WERI-Rb-1 (cell line): ENCODE measurements around the gene FMN2.
A peak's percentile ranks its signal among the peaks of the same experiment; 100 is the strongest.

Source experiments
- DNase-seq: peaks from one replicate; pipeline ENCODE4 v3.0.0-alpha.2; 2020
- H3K27ac ChIP-seq: fragments of 250-450 bp; sonication (Bioruptor Pico); 2 replicates; pipeline ENCODE4 v1.5.1; 2020; ENCODE audit warnings: mild to moderate bottlenecking, moderate library complexity
- H3K27me3 ChIP-seq: fragments of 250-450 bp; sonication (Bioruptor Pico); 2 replicates; pipeline ENCODE4 v1.5.1; 2021; ENCODE audit warnings: mild to moderate bottlenecking, low read depth, moderate library complexity; ENCODE audit not compliant: insufficient read depth, severe bottlenecking
- H3K36me3 ChIP-seq: fragments of 250-450 bp; sonication (Bioruptor Pico); 2 replicates; pipeline ENCODE4 v1.5.1; 2020; ENCODE audit warnings: mild to moderate bottlenecking, moderate library complexity
- H3K4me3 ChIP-seq: 2 replicates; pipeline ENCODE4 v1.5.1; 2011; ENCODE audit warnings: low read depth, mild to moderate bottlenecking, control low read depth, low read length
- H3K9me3 ChIP-seq: fragments of 250-450 bp; sonication (Bioruptor Pico); 2 replicates; pipeline ENCODE4 v1.5.1; 2021; ENCODE audit warnings: mild to moderate bottlenecking, moderate library complexity; ENCODE audit not compliant: severe bottlenecking
- TF ChIP-seq, protein P1 (sequence below): IDR thresholded peaks from 2 replicates; pipeline ENCODE4 v1.5.1; 2011; ENCODE audit warnings: low read depth, mild to moderate bottlenecking, control low read depth, inconsistent platforms, low read length

FMN2 gene

DNA sequence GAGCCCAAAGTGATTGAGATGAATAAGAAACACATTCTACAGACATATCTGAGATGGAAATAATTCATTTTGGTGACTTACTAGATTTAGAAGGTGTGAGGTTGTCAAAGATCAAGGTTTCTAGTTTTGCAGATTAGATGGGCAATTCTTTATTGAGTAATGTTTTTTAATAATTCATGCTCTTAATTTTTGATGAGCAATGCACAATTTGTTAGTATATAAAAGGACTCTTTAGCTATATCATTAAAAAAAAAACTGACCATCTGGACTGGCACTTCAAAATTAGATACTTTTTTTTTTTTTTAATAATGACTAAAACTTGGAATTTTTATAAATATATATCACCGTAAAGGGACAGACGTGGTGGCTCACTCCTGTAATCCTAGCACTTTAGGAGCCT lies 63.9 kb downstream of the FMN2 start:
- H3K4me3 ChIP-seq = no peak overlapping the region
- H3K36me3 ChIP-seq = peaks cover 79% of the 10 kb centered on the region
- no peak overlapping the region; the same call in 1 of the 2 replicates for H3K27ac ChIP-seq
- H3K27me3 ChIP-seq = no peaks in the 10 kb centered on the region
- TF ChIP-seq, protein P1, sequence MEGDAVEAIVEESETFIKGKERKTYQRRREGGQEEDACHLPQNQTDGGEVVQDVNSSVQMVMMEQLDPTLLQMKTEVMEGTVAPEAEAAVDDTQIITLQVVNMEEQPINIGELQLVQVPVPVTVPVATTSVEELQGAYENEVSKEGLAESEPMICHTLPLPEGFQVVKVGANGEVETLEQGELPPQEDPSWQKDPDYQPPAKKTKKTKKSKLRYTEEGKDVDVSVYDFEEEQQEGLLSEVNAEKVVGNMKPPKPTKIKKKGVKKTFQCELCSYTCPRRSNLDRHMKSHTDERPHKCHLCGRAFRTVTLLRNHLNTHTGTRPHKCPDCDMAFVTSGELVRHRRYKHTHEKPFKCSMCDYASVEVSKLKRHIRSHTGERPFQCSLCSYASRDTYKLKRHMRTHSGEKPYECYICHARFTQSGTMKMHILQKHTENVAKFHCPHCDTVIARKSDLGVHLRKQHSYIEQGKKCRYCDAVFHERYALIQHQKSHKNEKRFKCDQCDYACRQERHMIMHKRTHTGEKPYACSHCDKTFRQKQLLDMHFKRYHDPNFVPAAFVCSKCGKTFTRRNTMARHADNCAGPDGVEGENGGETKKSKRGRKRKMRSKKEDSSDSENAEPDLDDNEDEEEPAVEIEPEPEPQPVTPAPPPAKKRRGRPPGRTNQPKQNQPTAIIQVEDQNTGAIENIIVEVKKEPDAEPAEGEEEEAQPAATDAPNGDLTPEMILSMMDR = no peak
- no peaks in the 10 kb centered on the region for H3K9me3 ChIP-seq
- no peak for DNase-seq

DNA sequence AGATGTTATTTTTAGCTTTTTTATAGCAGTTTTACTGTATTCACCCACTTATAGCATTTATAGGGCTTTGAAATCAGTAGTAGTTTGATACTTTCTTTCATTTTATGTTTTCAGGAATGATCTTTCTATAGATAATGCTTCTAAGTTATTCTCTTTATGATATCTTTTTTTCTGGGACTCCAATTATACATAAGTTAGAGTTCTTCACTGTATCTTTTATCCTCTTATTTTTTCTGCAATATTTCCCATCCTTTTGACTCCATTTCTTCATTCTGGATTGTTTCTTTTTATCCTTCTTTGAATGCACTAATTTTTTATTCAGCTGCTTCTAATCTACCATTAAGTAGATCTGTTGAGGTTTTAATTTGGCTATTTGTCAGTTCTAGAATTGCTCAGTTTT lies 73.1 kb downstream of the FMN2 start:
- Histone ChIP-seq H3K4me3 (no peak overlapping the region), H3K27me3 (no peaks in the 10 kb centered on the region), H3K27ac (no peak overlapping the region), H3K36me3 (peaks cover 56% of the 10 kb centered on the region), H3K9me3 (no peaks in the 10 kb centered on the region)
- TF ChIP-seq, protein P1 = no peak
- DNase-seq = no peak

DNA sequence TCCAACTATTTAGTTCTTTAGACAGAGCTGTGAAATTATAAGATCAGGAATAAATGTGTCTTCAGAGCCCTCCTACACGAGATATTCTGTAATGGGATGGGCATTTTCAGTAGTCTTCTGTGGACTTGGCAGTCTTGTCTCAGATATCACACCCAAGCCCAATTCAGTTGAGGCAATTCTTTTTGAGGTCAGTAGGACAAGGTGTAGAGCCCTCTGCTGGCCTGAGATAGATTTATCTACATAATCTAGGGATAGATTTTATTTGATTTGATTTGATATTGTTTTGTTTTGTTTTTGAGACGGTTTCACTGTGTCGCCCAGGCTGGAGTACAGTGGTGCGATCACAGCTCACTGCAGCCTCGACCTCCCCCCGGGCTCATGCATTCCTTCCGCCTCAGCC lies 77.5 kb downstream of the FMN2 start:
- Histone ChIP-seq H3K9me3 (no peaks in the 10 kb centered on the region), H3K27ac (peak overlapping the region; percentile 42), H3K27me3 (no peaks in the 10 kb centered on the region), H3K36me3 (peaks cover 70% of the 10 kb centered on the region), H3K4me3 (no peak overlapping the region)
- TF ChIP-seq, protein P1 = 0 out of 2 replicates have a peak, but pooled peaks have one; percentile 26
- no peak for DNase-seq

- Histone ChIP-seq H3K27me3 (no peaks in the 10 kb centered on the region), H3K9me3 (no peaks in the 10 kb centered on the region), H3K4me3 (no peak overlapping the region), H3K36me3 (peaks cover 71% of the 10 kb centered on the region), H3K27ac (peak overlapping the region; percentile 42)
- no peak for DNase-seq
- TF ChIP-seq, protein P1 = no peak
These were observed 78.6 kb downstream of the FMN2 start for GRCh38 chr1:240170266-240170665.

DNA sequence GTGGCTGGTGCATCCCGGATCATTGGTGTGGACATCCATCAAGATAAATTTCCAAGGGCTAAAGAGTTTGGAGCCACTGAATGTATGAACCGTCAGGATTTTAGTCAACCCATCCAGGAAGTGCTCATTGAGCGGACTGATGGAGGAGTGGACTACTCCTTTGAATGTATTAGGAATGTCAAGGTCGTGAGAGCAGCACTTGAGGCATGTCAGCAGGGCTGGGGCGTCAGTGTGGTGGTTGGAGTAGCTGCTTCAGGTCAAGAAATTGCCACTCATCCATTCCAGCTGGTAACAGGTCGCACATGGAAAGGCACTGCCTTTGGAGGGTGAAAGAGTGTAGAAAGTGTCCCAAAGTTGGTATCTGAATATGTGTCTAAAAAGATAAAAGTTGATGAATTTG lies 79.1 kb downstream of the FMN2 start:
- TF ChIP-seq, protein P1 = no peak

GRCh38 chr1:240171907-240172306 lies 80.2 kb downstream of the FMN2 start:
- TF ChIP-seq, protein P1 = no peak
- H3K36me3 ChIP-seq = peaks cover 73% of the 10 kb centered on the region
- H3K27me3 ChIP-seq = no peaks in the 10 kb centered on the region
- no peaks in the 10 kb centered on the region for H3K9me3 ChIP-seq
- no peak for DNase-seq
- no peak overlapping the region for H3K4me3 ChIP-seq
- H3K27ac ChIP-seq = no peak overlapping the region

More for the DNA sequence above, 79.1 kb downstream of the FMN2 start:
- DNase-seq = no peak
- Histone ChIP-seq H3K36me3 (peaks cover 73% of the 10 kb centered on the region), H3K4me3 (no peak overlapping the region), H3K27me3 (no peaks in the 10 kb centered on the region), H3K27ac (no peak overlapping the region), H3K9me3 (no peaks in the 10 kb centered on the region)
